Body of pancreas (tissue), 4 donors: ENCODE measurements around the gene TCAIM.

Experiments
- POLR2A ChIP-seq, 3 donors: fragments of 450-650 bp; IDR thresholded peaks; one replicate each; pipeline ENCODE4 v1.6.1; 2016; ENCODE audit warnings: antibody characterized with exemption in 3 of 3, mild to moderate bottlenecking in 2 of 3
- TF ChIP-seq, protein P1 (sequence below), 7 experiments: fragments of 450-650 bp in 4 of 7; fragments of 200-600 bp in 3 of 7; sonication (generic) in 3 of 7; IDR thresholded peaks; one replicate each; pipeline ENCODE4 v1.5.1; 2016 to 2019; ENCODE audit warnings: antibody characterized with exemption in 7 of 7

DNA sequence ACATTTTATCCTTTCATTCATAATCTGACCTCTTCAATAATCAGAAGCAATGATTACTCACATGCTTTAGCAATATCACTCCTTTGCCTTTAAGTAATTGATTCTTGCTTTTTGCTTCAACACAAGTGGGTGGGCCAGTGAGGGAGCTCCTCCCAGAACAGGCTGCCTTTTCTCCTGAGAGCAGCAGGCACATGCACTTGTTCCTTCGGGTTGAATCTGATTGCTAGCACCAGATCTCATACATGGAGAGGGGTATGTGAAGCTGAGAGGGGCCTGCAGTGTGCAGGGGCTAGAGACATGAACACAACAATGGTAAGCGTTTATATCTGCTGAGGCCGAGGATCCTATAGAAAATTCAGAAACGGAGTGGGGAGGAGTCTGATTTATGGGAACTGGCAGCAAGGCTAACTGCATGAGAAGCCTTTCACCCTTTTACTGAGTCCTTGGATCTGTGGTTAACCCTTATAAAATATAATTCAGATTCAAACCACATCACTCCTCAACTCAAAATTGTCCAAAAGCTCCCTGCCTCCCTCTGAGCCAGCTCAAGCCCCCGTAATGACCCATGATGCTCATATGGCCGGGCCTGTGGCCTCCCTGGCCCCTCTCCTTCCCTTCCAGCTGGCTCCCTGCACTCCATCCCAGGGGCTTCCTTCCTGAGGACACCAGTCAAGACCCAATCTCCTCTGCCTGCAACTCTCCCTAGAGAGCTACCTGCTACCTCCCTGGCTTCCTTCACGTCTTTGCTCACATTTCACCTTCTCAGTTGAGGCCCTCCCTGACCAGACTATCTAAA is 106.5 kb downstream of the TCAIM start:
- TF ChIP-seq, protein P1, sequence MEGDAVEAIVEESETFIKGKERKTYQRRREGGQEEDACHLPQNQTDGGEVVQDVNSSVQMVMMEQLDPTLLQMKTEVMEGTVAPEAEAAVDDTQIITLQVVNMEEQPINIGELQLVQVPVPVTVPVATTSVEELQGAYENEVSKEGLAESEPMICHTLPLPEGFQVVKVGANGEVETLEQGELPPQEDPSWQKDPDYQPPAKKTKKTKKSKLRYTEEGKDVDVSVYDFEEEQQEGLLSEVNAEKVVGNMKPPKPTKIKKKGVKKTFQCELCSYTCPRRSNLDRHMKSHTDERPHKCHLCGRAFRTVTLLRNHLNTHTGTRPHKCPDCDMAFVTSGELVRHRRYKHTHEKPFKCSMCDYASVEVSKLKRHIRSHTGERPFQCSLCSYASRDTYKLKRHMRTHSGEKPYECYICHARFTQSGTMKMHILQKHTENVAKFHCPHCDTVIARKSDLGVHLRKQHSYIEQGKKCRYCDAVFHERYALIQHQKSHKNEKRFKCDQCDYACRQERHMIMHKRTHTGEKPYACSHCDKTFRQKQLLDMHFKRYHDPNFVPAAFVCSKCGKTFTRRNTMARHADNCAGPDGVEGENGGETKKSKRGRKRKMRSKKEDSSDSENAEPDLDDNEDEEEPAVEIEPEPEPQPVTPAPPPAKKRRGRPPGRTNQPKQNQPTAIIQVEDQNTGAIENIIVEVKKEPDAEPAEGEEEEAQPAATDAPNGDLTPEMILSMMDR (IDR thresholded peaks at IDR 0.05), result no peak
- TF ChIP-seq POLR2A (IDR thresholded peaks at IDR 0.05), result no peak
